Adrenal gland (tissue), 12 donors: ENCODE results near the gene PPP1R7. TPM values are rescaled to one million over a fixed set of nuclear protein-coding genes. Genes with fewer than 3 reads are reported as not detected.

Source experiments
- DNase-seq, 7 donors: peaks; one replicate each; pipeline ENCODE4 v3.0.0-alpha.2; 2019 to 2020
- H3K27ac ChIP-seq, 5 donors: fragments of 200-600 bp; sonication (generic) in 4 of 5; 1 replicate in 3 of 5; 2 replicates in 2 of 5; pipeline versions ENCODE4 v1.5.1 to v1.8.0; 2016 to 2020; ENCODE audit warnings: mild to moderate bottlenecking in 1 of 5
- H3K27me3 ChIP-seq: fragments of 200-600 bp; 2 replicates; pipeline ENCODE4 v1.8.0; 2021
- H3K36me3 ChIP-seq, 2 donors: fragments of 200-600 bp; replicated peaks in 1 of 2; 1 replicate in 1 of 2; 2 replicates in 1 of 2; pipeline versions ENCODE4 v1.5.1 to v1.8.0; 2018 to 2022
- H3K4me1 ChIP-seq, 2 donors: fragments of 200-600 bp; replicated peaks in 1 of 2; 1 replicate in 1 of 2; 2 replicates in 1 of 2; pipeline versions ENCODE4 v1.5.1 to v1.8.0; 2018 to 2021
- H3K4me3 ChIP-seq, 4 donors: fragments of 200-600 bp; sonication (generic) in 3 of 4; one replicate each; pipeline ENCODE4 v1.5.1; 2016 to 2018
- H3K9me3 ChIP-seq, 3 donors: fragments of 200-600 bp; sonication (generic) in 1 of 3; replicated peaks in 1 of 3; 1 replicate in 2 of 3; 2 replicates in 1 of 3; pipeline versions ENCODE4 v1.5.1 to v1.8.0; 2016 to 2021
- CTCF ChIP-seq, 6 experiments: fragments of 450-650 bp in 4 of 6; fragments of 200-600 bp in 2 of 6; sonication (generic) in 1 of 6; IDR thresholded peaks; 1 replicate in 5 of 6; 2 replicates in 1 of 6; pipeline versions ENCODE4 v1.5.1 to v1.8.0; 2016 to 2021; ENCODE audit warnings: antibody characterized with exemption in 6 of 6, mild to moderate bottlenecking in 2 of 6, moderate library complexity in 1 of 6
- POLR2A ChIP-seq, 2 donors: fragments of 450-650 bp; IDR thresholded peaks; one replicate each; pipeline ENCODE4 v1.6.1; 2017; ENCODE audit warnings: antibody characterized with exemption in 2 of 2, mild to moderate bottlenecking in 2 of 2, moderate library complexity in 1 of 2
- WGBS, 4 donors: extraction: QIAGEN DNeasy Blood & Tissue Kit in 2 of 4; methylation state at CpG; one replicate each; pipeline versions ENCODE4 v1.1.5 to v1.1.7; 2013 to 2017; 5-methylcytosine and 5-hydroxymethylcytosine counted together
- intact Hi-C, 2 donors: fragments of 100-400 bp; cut with DNase I; formaldehyde crosslinking; loops; one replicate each; pipeline versions ENCODE4 v1.14.1 to v1.15.0; 2022 to 2023
- polyA plus RNA-seq, 3 donors: library from polyadenylated mRNA; stranded (reverse); fragments of 200-250 nt in 2 of 3; fragments of 350-450 nt in 1 of 3; fragmentation: Illumina TruSeq in 1 of 3; extraction: RNeasy Lipid Tissue Mini Kit (QIAGEN cat#74804) in 1 of 3; gene quantifications; one replicate each; pipeline ENCODE4 v1.2.3, GENCODE V29; 2013 to 2014
- total RNA-seq, 9 donors: library from RNA; depleted of rRNA in 4 of 9; stranded (reverse); fragments of >200 nt in 4 of 9; fragments of 120-200 nt in 1 of 9; fragmentation: NEBNext Ultra II Directional in 1 of 9; extraction: Animal tissue kit (Norgen Biotek cat#: 25700) in 1 of 9; gene quantifications; one replicate each; pipeline versions ENCODE4 v1.1.0 to v1.2.4, GENCODE V29; 2013 to 2023
- donor health status: healthy with polysubstance abuse.
- donor health status: Bipolar disorder and iron deficiency.
- donor health status: DM: yes; HTN: yes; CAD: no.
- donor health status: DM: no; HTN: no; CAD: no.
- donor health status: DM: no; HTN: no; CAD: no.
- donor health status: DM: yes; HTN: yes; CAD: no.

The PPP1R7 gene
- total and polyA plus RNA-seq, 12 donors: 26.2 to 128 (median 63.1) TPM

- Histone ChIP-seq H3K36me3 (peaks cover 0 to 39% of the 10 kb centered on the region in 2 donors), H3K27me3 (no peaks in the 10 kb centered on the region), H3K4me1 (peaks cover 14 to 27% of the 10 kb centered on the region in 2 donors), H3K9me3 (no peaks in the 10 kb centered on the region), H3K27ac (no peak overlapping the region), H3K4me3 (no peak overlapping the region)
- no peak for DNase-seq
- intact Hi-C loops: no loop called here
- no peak for TF ChIP-seq CTCF (IDR thresholded peaks at IDR 0.05)
- no peak for TF ChIP-seq POLR2A (IDR thresholded peaks at IDR 0.05)
- WGBS, 4 donors: 79 to 88% (median 82%) methylated on average over 8 of the region's 8 CpGs
Measured at GRCh38 chr2:241224851-241225438, 74.7 kb downstream of the PPP1R7 start.

GRCh38 chr2:241225545-241225944, 75.3 kb downstream of the PPP1R7 start:
- intact Hi-C loops: no loop called here
- Histone ChIP-seq H3K27me3 (no peaks in the 10 kb centered on the region), H3K4me1 (peaks cover 14 to 28% of the 10 kb centered on the region in 2 donors), H3K36me3 (peaks cover 0 to 45% of the 10 kb centered on the region in 2 donors), H3K27ac (no peak overlapping the region), H3K4me3 (no peak overlapping the region), H3K9me3 (no peaks in the 10 kb centered on the region)
- TF ChIP-seq CTCF (IDR thresholded peaks at IDR 0.05) (no peak), POLR2A (IDR thresholded peaks at IDR 0.05) (no peak)
- WGBS, 4 donors: 92 to 93% (median 92%) methylated on average over 15 to 16 of the region's 16 CpGs
- DNase-seq: no peak

GRCh38 chr2:241225983-241226382, 75.7 kb downstream of the PPP1R7 start:
- Histone ChIP-seq H3K27ac (no peak overlapping the region), H3K9me3 (no peaks in the 10 kb centered on the region), H3K4me3 (no peak overlapping the region), H3K4me1 (peaks cover 14 to 28% of the 10 kb centered on the region in 2 donors), H3K27me3 (no peaks in the 10 kb centered on the region), H3K36me3 (peaks cover 0 to 49% of the 10 kb centered on the region in 2 donors)
- 89 to 95% (median 93%) methylated on average over 14 to 16 of the region's 16 CpGs for WGBS, 4 donors
- DNase-seq: peak in 1 of 7 donors; percentile 11
- intact Hi-C loops: no loop called here
- TF ChIP-seq POLR2A (IDR thresholded peaks at IDR 0.05) (no peak), CTCF (IDR thresholded peaks at IDR 0.05) (no peak)

GRCh38 chr2:241226723-241227572, 76.7 kb downstream of the PPP1R7 start:
- H3K9me3 ChIP-seq: no peaks in the 10 kb centered on the region
- no peak overlapping the region for H3K4me3 ChIP-seq
- H3K4me1 ChIP-seq: peaks cover 14 to 28% of the 10 kb centered on the region in 2 donors
- H3K27me3 ChIP-seq: no peaks in the 10 kb centered on the region
- H3K27ac ChIP-seq: no peak overlapping the region
- TF ChIP-seq CTCF (IDR thresholded peaks at IDR 0.05): no peak
- TF ChIP-seq POLR2A (IDR thresholded peaks at IDR 0.05): no peak
- intact Hi-C loops: no loop called here
- WGBS, 4 donors: 88% methylated on average over 16 to 19 of the region's 19 CpGs
- peaks cover 0 to 59% of the 10 kb centered on the region in 2 donors for H3K36me3 ChIP-seq
- peak in 1 of 7 donors; percentile 14 for DNase-seq
